ENCODE data around the gene UBE2E2.
"Not testable (repeated sequence)": the region's sequence is repeated elsewhere in the genome, so short reads cannot be mapped to it uniquely, and the experiment has no call there.

UBE2E2 gene

GRCh38 chr3:23615068-23615467 is 411.9 kb downstream of the UBE2E2 start:
- H3K4me3 ChIP-seq (ENCODE audit: low read length): no peak overlapping the region
- H3K9ac ChIP-seq (ENCODE audit: low read length): no peak overlapping the region
- peaks cover 4% of the 10 kb centered on the region for H3K36me3 ChIP-seq (ENCODE audit: control insufficient read depth, insufficient read depth, low read length, severe bottlenecking)
- no peaks in the 10 kb centered on the region for H3K9me3 ChIP-seq (ENCODE audit: control insufficient read depth, low read length)
- no peaks in the 10 kb centered on the region for H3K27me3 ChIP-seq (replicated peaks; ENCODE audit: control insufficient read depth, insufficient read depth, low read length)
- peaks cover 16% of the 10 kb centered on the region for H3K4me1 ChIP-seq (ENCODE audit: control insufficient read depth, insufficient read depth, low read length)
- no peak for DNase-seq (ENCODE audit: low read depth)

- H3K27me3 ChIP-seq (replicated peaks; ENCODE audit: control insufficient read depth, insufficient read depth, low read length); H3K36me3 ChIP-seq (ENCODE audit: control insufficient read depth, insufficient read depth, low read length, severe bottlenecking); H3K9ac ChIP-seq (ENCODE audit: low read length); H3K4me1 ChIP-seq (ENCODE audit: control insufficient read depth, insufficient read depth, low read length); H3K9me3 ChIP-seq (ENCODE audit: control insufficient read depth, low read length); H3K4me3 ChIP-seq (ENCODE audit: low read length); DNase-seq (ENCODE audit: low read depth): not testable (repeated sequence)
Measured at GRCh38 chr3:23618475-23618874, 415.3 kb downstream of the UBE2E2 start.

GRCh38 chr3:23619705-23620637 is 416.8 kb downstream of the UBE2E2 start:
- Histone ChIP-seq H3K9ac (ENCODE audit: low read length) (no peak overlapping the region), H3K4me1 (ENCODE audit: control insufficient read depth, insufficient read depth, low read length) (no peaks in the 10 kb centered on the region), H3K4me3 (ENCODE audit: low read length) (no peak overlapping the region), H3K9me3 (ENCODE audit: control insufficient read depth, low read length) (peaks cover 5% of the 10 kb centered on the region), H3K27me3 (replicated peaks; ENCODE audit: control insufficient read depth, insufficient read depth, low read length) (no peaks in the 10 kb centered on the region), H3K36me3 (ENCODE audit: control insufficient read depth, insufficient read depth, low read length, severe bottlenecking) (peaks cover 4% of the 10 kb centered on the region)
- no peak for DNase-seq (ENCODE audit: low read depth)

DNA sequence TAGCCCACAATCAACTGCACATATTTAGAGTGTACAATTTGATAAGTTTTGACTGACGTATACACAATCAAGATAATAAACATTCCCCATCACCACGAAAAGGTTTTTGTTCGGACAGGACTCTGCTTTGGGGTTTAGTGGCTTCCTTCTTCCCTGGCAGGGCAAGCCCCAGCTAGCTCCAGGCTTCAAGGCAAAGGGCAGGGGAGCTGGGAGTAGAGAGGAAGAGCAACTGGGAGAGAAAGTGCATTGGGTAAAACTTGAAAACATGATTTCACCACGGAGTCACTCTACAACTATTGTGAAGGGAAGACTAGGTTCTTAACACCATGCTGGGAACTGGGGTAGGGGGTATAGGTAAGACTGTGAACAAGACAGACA is 417.5 kb downstream of the UBE2E2 start:
- H3K9ac ChIP-seq (ENCODE audit: low read length): no peak overlapping the region
- peaks cover 7% of the 10 kb centered on the region for H3K9me3 ChIP-seq (ENCODE audit: control insufficient read depth, low read length)
- H3K27me3 ChIP-seq (replicated peaks; ENCODE audit: control insufficient read depth, insufficient read depth, low read length): no peaks in the 10 kb centered on the region
- DNase-seq (ENCODE audit: low read depth): no peak
- H3K36me3 ChIP-seq (ENCODE audit: control insufficient read depth, insufficient read depth, low read length, severe bottlenecking): peaks cover 4% of the 10 kb centered on the region
- no peaks in the 10 kb centered on the region for H3K4me1 ChIP-seq (ENCODE audit: control insufficient read depth, insufficient read depth, low read length)
- H3K4me3 ChIP-seq (ENCODE audit: low read length): no peak overlapping the region

- H3K27me3 ChIP-seq (replicated peaks; ENCODE audit: control insufficient read depth, insufficient read depth, low read length): no peaks in the 10 kb centered on the region
- H3K9me3 ChIP-seq (ENCODE audit: control insufficient read depth, low read length): peaks cover 7% of the 10 kb centered on the region
- no peaks in the 10 kb centered on the region for H3K4me1 ChIP-seq (ENCODE audit: control insufficient read depth, insufficient read depth, low read length)
- H3K4me3 ChIP-seq (ENCODE audit: low read length): no peak overlapping the region
- H3K9ac ChIP-seq (ENCODE audit: low read length): no peak overlapping the region
- DNase-seq (ENCODE audit: low read depth): no peak
- H3K36me3 ChIP-seq (ENCODE audit: control insufficient read depth, insufficient read depth, low read length, severe bottlenecking): no peaks in the 10 kb centered on the region
Measured at GRCh38 chr3:23623844-23624243, 420.7 kb downstream of the UBE2E2 start.

- H3K4me1 ChIP-seq (ENCODE audit: control insufficient read depth, insufficient read depth, low read length): peaks cover under 1% of the 10 kb centered on the region
- H3K27me3 ChIP-seq (replicated peaks; ENCODE audit: control insufficient read depth, insufficient read depth, low read length): no peaks in the 10 kb centered on the region
- H3K36me3 ChIP-seq (ENCODE audit: control insufficient read depth, insufficient read depth, low read length, severe bottlenecking): no peaks in the 10 kb centered on the region
- DNase-seq (ENCODE audit: low read depth): no peak
- no peak overlapping the region for H3K4me3 ChIP-seq (ENCODE audit: low read length)
- H3K9me3 ChIP-seq (ENCODE audit: control insufficient read depth, low read length): peaks cover 7% of the 10 kb centered on the region
- no peak overlapping the region for H3K9ac ChIP-seq (ENCODE audit: low read length)
Measured at GRCh38 chr3:23624305-23624704, 421.2 kb downstream of the UBE2E2 start.

DNA sequence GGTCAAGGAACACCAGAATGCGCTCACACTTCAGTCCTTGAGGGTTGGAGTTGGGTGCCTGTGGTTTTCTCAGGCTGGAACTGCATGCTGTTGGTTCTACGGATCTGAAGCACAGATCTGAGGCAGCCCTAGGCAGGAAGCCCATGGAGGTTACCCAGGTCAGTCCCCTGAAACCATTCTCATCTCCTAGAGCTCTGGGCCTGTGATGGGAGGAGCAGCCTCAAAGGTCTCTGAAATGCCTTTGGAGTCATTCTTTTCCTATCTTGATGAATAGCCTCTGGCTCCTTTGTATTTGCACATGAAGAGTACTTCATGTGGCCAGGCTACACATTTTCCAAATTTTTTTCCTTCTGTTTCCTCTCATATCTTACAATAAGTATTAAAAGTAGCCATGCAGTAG is 423.3 kb downstream of the UBE2E2 start:
- DNase-seq (ENCODE audit: low read depth): no peak
- H3K9ac ChIP-seq (ENCODE audit: low read length): no peak overlapping the region
- H3K9me3 ChIP-seq (ENCODE audit: control insufficient read depth, low read length): peaks cover 7% of the 10 kb centered on the region
- H3K4me1 ChIP-seq (ENCODE audit: control insufficient read depth, insufficient read depth, low read length): peaks cover 6% of the 10 kb centered on the region
- H3K36me3 ChIP-seq (ENCODE audit: control insufficient read depth, insufficient read depth, low read length, severe bottlenecking): no peaks in the 10 kb centered on the region
- H3K4me3 ChIP-seq (ENCODE audit: low read length): no peak overlapping the region
- no peaks in the 10 kb centered on the region for H3K27me3 ChIP-seq (replicated peaks; ENCODE audit: control insufficient read depth, insufficient read depth, low read length)

- DNase-seq (ENCODE audit: low read depth): no peak
- no peaks in the 10 kb centered on the region for H3K27me3 ChIP-seq (replicated peaks; ENCODE audit: control insufficient read depth, insufficient read depth, low read length)
- H3K9ac ChIP-seq (ENCODE audit: low read length): no peak overlapping the region
- H3K36me3 ChIP-seq (ENCODE audit: control insufficient read depth, insufficient read depth, low read length, severe bottlenecking): no peaks in the 10 kb centered on the region
- peaks cover 7% of the 10 kb centered on the region for H3K9me3 ChIP-seq (ENCODE audit: control insufficient read depth, low read length)
- no peak overlapping the region for H3K4me3 ChIP-seq (ENCODE audit: low read length)
- H3K4me1 ChIP-seq (ENCODE audit: control insufficient read depth, insufficient read depth, low read length): peaks cover 17% of the 10 kb centered on the region
Measured at GRCh38 chr3:23629181-23629894, 426.2 kb downstream of the UBE2E2 start.

- Histone ChIP-seq H3K4me1 (ENCODE audit: control insufficient read depth, insufficient read depth, low read length) (peaks cover 17% of the 10 kb centered on the region), H3K9ac (ENCODE audit: low read length) (no peak overlapping the region), H3K36me3 (ENCODE audit: control insufficient read depth, insufficient read depth, low read length, severe bottlenecking) (no peaks in the 10 kb centered on the region), H3K9me3 (ENCODE audit: control insufficient read depth, low read length) (no peaks in the 10 kb centered on the region), H3K4me3 (ENCODE audit: low read length) (no peak overlapping the region), H3K27me3 (replicated peaks; ENCODE audit: control insufficient read depth, insufficient read depth, low read length) (no peaks in the 10 kb centered on the region)
- DNase-seq (ENCODE audit: low read depth): no peak
Measured at GRCh38 chr3:23633261-23633960, 430.3 kb downstream of the UBE2E2 start.

DNA sequence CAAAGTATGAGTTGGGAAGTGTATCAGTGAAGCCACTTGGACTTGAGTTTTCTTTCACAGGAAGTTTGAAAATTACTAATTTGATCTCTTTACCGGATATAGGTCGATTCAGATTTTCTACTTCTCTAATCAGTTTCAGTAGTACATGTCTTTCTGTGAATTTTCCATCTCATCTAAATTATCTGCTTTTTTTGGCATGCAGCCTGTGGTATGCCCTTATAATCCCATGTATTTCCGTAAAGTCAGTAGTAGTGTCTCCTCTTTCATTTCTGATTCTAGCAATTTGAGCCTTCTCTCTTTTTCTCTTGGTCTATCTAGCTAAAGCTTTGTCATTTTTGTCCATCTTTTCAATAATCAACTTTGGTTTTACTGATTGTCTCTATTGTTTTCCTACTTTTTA is 434.2 kb downstream of the UBE2E2 start:
- no peak for DNase-seq (ENCODE audit: low read depth)
- Histone ChIP-seq H3K4me3 (ENCODE audit: low read length) (no peak overlapping the region), H3K4me1 (ENCODE audit: control insufficient read depth, insufficient read depth, low read length) (peaks cover 11% of the 10 kb centered on the region), H3K9ac (ENCODE audit: low read length) (no peak overlapping the region), H3K27me3 (replicated peaks; ENCODE audit: control insufficient read depth, insufficient read depth, low read length) (no peaks in the 10 kb centered on the region), H3K36me3 (ENCODE audit: control insufficient read depth, insufficient read depth, low read length, severe bottlenecking) (no peaks in the 10 kb centered on the region), H3K9me3 (ENCODE audit: control insufficient read depth, low read length) (no peaks in the 10 kb centered on the region)

DNA sequence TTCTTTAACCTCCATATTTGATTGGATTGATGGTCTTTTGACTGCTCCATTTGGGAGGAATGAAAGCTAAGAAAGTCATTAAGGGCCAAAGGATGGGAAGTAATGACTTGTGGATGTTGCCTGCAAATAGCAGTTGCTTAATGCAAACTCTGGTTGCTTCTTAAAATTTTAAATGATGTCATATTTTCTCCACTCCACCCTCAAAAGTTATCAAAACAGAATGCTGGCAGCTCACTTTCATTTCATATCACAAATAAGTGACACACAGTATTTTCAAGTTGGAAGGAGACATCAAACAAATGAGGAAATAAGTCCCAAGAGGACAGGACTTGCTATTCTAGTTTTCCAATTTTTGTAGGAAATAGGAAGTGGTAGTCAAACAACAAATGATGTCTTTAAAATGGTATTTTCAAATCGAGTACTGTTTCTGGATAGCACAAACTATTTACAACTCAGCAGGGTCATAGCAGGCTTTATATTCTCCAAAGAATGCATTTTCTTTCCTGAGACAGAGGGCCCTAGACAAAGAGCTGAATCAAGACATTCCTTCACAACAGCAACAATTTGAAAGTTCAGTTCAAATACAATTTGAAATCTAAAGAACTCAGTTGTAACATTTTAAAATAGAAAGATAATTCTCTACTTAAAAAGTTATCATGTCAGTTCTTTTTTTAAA is 437.5 kb downstream of the UBE2E2 start:
- H3K9me3 ChIP-seq (ENCODE audit: control insufficient read depth, low read length): no peaks in the 10 kb centered on the region
- H3K27me3 ChIP-seq (replicated peaks; ENCODE audit: control insufficient read depth, insufficient read depth, low read length): no peaks in the 10 kb centered on the region
- H3K36me3 ChIP-seq (ENCODE audit: control insufficient read depth, insufficient read depth, low read length, severe bottlenecking): no peaks in the 10 kb centered on the region
- no peaks in the 10 kb centered on the region for H3K4me1 ChIP-seq (ENCODE audit: control insufficient read depth, insufficient read depth, low read length)
- H3K9ac ChIP-seq (ENCODE audit: low read length): no peak overlapping the region
- H3K4me3 ChIP-seq (ENCODE audit: low read length): no peak overlapping the region
- DNase-seq (ENCODE audit: low read depth): peak; percentile 49

Data from adipocyte (in vitro differentiated cells).